Choroid plexus epithelial cell (primary cell): ENCODE data around the gene BANP.
A peak's percentile ranks its signal among the peaks of the same experiment; 100 is the strongest.
"Not testable (repeated sequence)": the region's sequence is repeated elsewhere in the genome, so short reads cannot be mapped to it uniquely, and the experiment has no call there.

Source experiments
- DNase-seq: peaks from one replicate; pipeline ENCODE4 v3.0.0-alpha.2; 2010; ENCODE audit warnings: low read depth
- H3K4me3 ChIP-seq: 2 replicates; pipeline ENCODE4 v1.5.1; 2011; ENCODE audit warnings: low read depth, mild to moderate bottlenecking, control low read depth, low read length, moderate library complexity
- CTCF ChIP-seq: conservative IDR thresholded peaks from 2 replicates; pipeline ENCODE4 v1.5.1; 2011; ENCODE audit warnings: low read depth, mild to moderate bottlenecking, control low read depth, inconsistent platforms, low read length, moderate library complexity

Gene BANP

GRCh38 chr16:88083582-88083981, 132.3 kb downstream of the BANP start:
- no peak overlapping the region for H3K4me3 ChIP-seq
- no peak for DNase-seq
- TF ChIP-seq CTCF = no peak

- DNase-seq = peak; percentile 21
- no peak for TF ChIP-seq CTCF
- no peak overlapping the region for H3K4me3 ChIP-seq
These were observed 133.6 kb downstream of the BANP start for GRCh38 chr16:88084881-88085280.

GRCh38 chr16:88086571-88087516, 135.6 kb downstream of the BANP start:
- no peak overlapping the region for H3K4me3 ChIP-seq
- DNase-seq = no peak
- TF ChIP-seq CTCF = no peak

GRCh38 chr16:88087517-88087877, 136.3 kb downstream of the BANP start:
- H3K4me3 ChIP-seq = no peak overlapping the region
- TF ChIP-seq CTCF = no peak
- DNase-seq = no peak

- no peak for TF ChIP-seq CTCF
- no peak for DNase-seq
- no peak overlapping the region for H3K4me3 ChIP-seq
These were observed 136.9 kb downstream of the BANP start for GRCh38 chr16:88088161-88088581.

- not testable (repeated sequence) for H3K4me3 ChIP-seq, DNase-seq
These were observed 137.4 kb downstream of the BANP start for GRCh38 chr16:88088611-88089010.

- H3K4me3 ChIP-seq, DNase-seq: not testable (repeated sequence)
These were observed 137.8 kb downstream of the BANP start for GRCh38 chr16:88089071-88089470.

GRCh38 chr16:88089632-88090376, 138.6 kb downstream of the BANP start:
- not testable (repeated sequence) for H3K4me3 ChIP-seq
- peak; percentile 55 for DNase-seq

GRCh38 chr16:88090377-88091175, 139.3 kb downstream of the BANP start:
- not testable (repeated sequence) for H3K4me3 ChIP-seq, DNase-seq

- DNase-seq = peak; percentile 45
These were observed 140.2 kb downstream of the BANP start for GRCh38 chr16:88091221-88091971.

GRCh38 chr16:88091972-88092302, 140.7 kb downstream of the BANP start:
- H3K4me3 ChIP-seq, DNase-seq: not testable (repeated sequence)

More at GRCh38 chr16:88091221-88091971, 140.2 kb downstream of the BANP start:
- H3K4me3 ChIP-seq = not testable (repeated sequence)
